Nephron progenitor cell (in vitro differentiated cells): ENCODE data around the gene RSPRY1.
A peak's percentile ranks its signal among the peaks of the same experiment; 100 is the strongest.

Experiments
- DNase-seq: peaks from one replicate; pipeline ENCODE4 v3.0.0; 2021
- H3K27ac Mint-ChIP-seq: 2 replicates; pipeline ENCODE4 v1.8.0; 2021; ENCODE audit warnings: mild to moderate bottlenecking, moderate library complexity, mixed read lengths
- H3K27me3 Mint-ChIP-seq: 2 replicates; pipeline ENCODE4 v1.8.0; 2021; ENCODE audit warnings: mild to moderate bottlenecking, low read depth, mixed read lengths; ENCODE audit not compliant: poor library complexity
- H3K36me3 Mint-ChIP-seq: 2 replicates; pipeline ENCODE4 v1.8.0; 2021; ENCODE audit warnings: low read depth, mixed read lengths
- H3K4me1 Mint-ChIP-seq: 2 replicates; pipeline ENCODE4 v1.8.0; 2021; ENCODE audit warnings: mixed read lengths
- H3K4me3 Mint-ChIP-seq: 2 replicates; pipeline ENCODE4 v1.8.0; 2021; ENCODE audit warnings: mild to moderate bottlenecking, moderate library complexity, mixed read lengths
- H3K9me3 Mint-ChIP-seq: 2 replicates; pipeline ENCODE4 v1.8.0; 2021; ENCODE audit warnings: mild to moderate bottlenecking, moderate library complexity, mixed read lengths
- CTCF ChIP-seq: fragments of 200-600 bp; sonication (generic); IDR thresholded peaks from 2 replicates; pipeline ENCODE4 v1.5.0; 2021; ENCODE audit warnings: antibody characterized with exemption

The RSPRY1 gene

GRCh38 chr16:57276596-57276995, 90.5 kb downstream of the RSPRY1 start:
- Mint-ChIP-seq H3K4me3 (no peak overlapping the region), H3K27ac (no peak overlapping the region), H3K36me3 (no peaks in the 10 kb centered on the region), H3K27me3 (peaks cover 43% of the 10 kb centered on the region), H3K4me1 (no peaks in the 10 kb centered on the region), H3K9me3 (no peaks in the 10 kb centered on the region)
- no peak for DNase-seq
- no peak for TF ChIP-seq CTCF

GRCh38 chr16:57277586-57277985, 91.5 kb downstream of the RSPRY1 start:
- no peak for DNase-seq
- Mint-ChIP-seq H3K27ac (peak overlapping the region; percentile 4), H3K4me1 (no peaks in the 10 kb centered on the region), H3K4me3 (no peak overlapping the region), H3K9me3 (no peaks in the 10 kb centered on the region), H3K36me3 (no peaks in the 10 kb centered on the region), H3K27me3 (peaks cover 53% of the 10 kb centered on the region)
- TF ChIP-seq CTCF, result no peak

GRCh38 chr16:57278494-57278893, 92.4 kb downstream of the RSPRY1 start:
- no peak for TF ChIP-seq CTCF
- H3K27ac Mint-ChIP-seq, result no peak overlapping the region
- H3K4me3 Mint-ChIP-seq, result no peak overlapping the region
- peaks cover 62% of the 10 kb centered on the region for H3K27me3 Mint-ChIP-seq
- DNase-seq, result no peak
- no peaks in the 10 kb centered on the region for H3K9me3 Mint-ChIP-seq
- H3K4me1 Mint-ChIP-seq, result no peaks in the 10 kb centered on the region
- no peaks in the 10 kb centered on the region for H3K36me3 Mint-ChIP-seq

- TF ChIP-seq CTCF, result no peak
- DNase-seq, result no peak
- H3K36me3 Mint-ChIP-seq, result no peaks in the 10 kb centered on the region
- no peaks in the 10 kb centered on the region for H3K4me1 Mint-ChIP-seq
- H3K27me3 Mint-ChIP-seq, result peaks cover 76% of the 10 kb centered on the region
- H3K9me3 Mint-ChIP-seq, result no peaks in the 10 kb centered on the region
- no peak overlapping the region for H3K4me3 Mint-ChIP-seq
- H3K27ac Mint-ChIP-seq, result no peak overlapping the region
Measured at GRCh38 chr16:57279780-57280638, 93.9 kb downstream of the RSPRY1 start.

GRCh38 chr16:57281791-57282190, 95.7 kb downstream of the RSPRY1 start:
- Mint-ChIP-seq H3K27ac (no peak overlapping the region), H3K4me1 (peaks cover 1% of the 10 kb centered on the region), H3K36me3 (no peaks in the 10 kb centered on the region), H3K27me3 (peaks cover 78% of the 10 kb centered on the region), H3K4me3 (no peak overlapping the region), H3K9me3 (no peaks in the 10 kb centered on the region)
- DNase-seq, result no peak
- TF ChIP-seq CTCF, result no peak
